ENCODE data around the gene ABLIM2.

The ABLIM2 gene

GRCh38 chr4:8009710-8010511 is 148.7 kb downstream of the ABLIM2 start:
- H3K27ac ChIP-seq, result no peak overlapping the region
- TF ChIP-seq, protein P1, sequence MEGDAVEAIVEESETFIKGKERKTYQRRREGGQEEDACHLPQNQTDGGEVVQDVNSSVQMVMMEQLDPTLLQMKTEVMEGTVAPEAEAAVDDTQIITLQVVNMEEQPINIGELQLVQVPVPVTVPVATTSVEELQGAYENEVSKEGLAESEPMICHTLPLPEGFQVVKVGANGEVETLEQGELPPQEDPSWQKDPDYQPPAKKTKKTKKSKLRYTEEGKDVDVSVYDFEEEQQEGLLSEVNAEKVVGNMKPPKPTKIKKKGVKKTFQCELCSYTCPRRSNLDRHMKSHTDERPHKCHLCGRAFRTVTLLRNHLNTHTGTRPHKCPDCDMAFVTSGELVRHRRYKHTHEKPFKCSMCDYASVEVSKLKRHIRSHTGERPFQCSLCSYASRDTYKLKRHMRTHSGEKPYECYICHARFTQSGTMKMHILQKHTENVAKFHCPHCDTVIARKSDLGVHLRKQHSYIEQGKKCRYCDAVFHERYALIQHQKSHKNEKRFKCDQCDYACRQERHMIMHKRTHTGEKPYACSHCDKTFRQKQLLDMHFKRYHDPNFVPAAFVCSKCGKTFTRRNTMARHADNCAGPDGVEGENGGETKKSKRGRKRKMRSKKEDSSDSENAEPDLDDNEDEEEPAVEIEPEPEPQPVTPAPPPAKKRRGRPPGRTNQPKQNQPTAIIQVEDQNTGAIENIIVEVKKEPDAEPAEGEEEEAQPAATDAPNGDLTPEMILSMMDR (conservative IDR thresholded peaks at IDR 0.05), result no peak

DNA sequence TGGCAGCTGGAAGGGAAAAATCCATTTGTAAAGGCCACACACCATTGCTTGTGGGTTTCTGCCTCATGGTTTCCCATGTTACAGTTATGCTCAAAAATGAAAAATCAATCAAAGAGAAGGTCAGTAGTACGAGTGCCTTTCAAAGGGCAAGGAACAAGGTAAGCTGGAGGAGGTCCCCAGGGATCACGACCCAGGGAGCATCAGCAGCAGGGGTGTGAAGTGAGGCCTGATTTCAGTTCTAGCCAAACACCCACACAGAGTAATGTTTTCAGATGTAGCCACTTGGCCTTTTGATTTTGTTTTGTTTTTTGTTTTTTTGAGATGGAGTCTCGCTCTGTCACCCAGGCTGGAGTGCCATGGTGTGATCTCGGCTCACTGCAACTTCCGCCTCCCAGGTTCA is 149.5 kb downstream of the ABLIM2 start:
- TF ChIP-seq, protein P1 (conservative IDR thresholded peaks at IDR 0.05), result no peak

DNA sequence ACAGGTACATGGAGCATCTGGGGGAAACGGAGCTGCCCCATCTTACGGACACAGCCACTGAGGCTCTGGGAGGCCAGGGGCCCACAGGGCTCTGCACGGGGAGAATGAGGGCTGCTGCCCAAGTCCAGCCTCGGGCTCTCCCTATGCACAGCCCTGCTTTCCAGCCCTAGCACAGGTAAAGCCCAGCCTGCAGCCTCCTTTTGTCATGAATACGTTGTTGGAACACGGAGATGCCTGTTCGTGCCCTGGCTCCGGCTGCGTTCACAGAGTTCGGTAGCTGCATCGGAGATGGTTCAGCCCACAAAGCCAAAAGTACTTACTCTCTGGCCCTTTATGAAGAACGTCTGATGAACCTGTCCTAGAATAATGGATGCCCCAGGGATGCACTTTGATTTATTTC is 150.2 kb downstream of the ABLIM2 start:
- TF ChIP-seq, protein P1 (conservative IDR thresholded peaks at IDR 0.05), result no peak
- no peak overlapping the region for H3K27ac ChIP-seq

More for the DNA sequence above, 149.5 kb downstream of the ABLIM2 start:
- H3K27ac ChIP-seq, result no peak overlapping the region

DNA sequence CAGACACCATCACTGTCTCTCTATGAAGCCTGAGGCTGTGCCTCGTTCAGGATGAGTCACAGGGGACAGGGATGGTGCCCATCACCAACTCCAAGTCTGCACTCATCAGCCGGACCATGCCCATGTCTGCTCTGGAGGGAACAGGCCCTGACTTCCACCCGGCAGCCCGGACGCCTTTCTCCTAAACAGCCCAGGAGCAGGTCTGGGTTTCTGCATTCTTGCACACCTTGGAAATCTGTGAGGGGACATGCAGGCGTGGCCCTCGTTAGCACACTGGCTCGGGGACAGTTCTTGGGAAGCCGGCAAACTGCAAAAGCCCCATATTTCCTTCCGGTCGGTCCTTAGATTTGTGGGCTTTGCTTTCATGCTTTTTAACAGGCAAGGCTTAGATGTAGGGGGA is 151.0 kb downstream of the ABLIM2 start:
- H3K27ac ChIP-seq, result no peak overlapping the region
- TF ChIP-seq, protein P1 (conservative IDR thresholded peaks at IDR 0.05), result no peak

- H3K27ac ChIP-seq, result no peak overlapping the region
- TF ChIP-seq, protein P1 (conservative IDR thresholded peaks at IDR 0.05), result no peak
Measured at GRCh38 chr4:8006471-8006870, 152.1 kb downstream of the ABLIM2 start.

GRCh38 chr4:8005814-8006215 is 152.8 kb downstream of the ABLIM2 start:
- TF ChIP-seq, protein P1 (conservative IDR thresholded peaks at IDR 0.05), result no peak
- H3K27ac ChIP-seq, result no peak overlapping the region

DNA sequence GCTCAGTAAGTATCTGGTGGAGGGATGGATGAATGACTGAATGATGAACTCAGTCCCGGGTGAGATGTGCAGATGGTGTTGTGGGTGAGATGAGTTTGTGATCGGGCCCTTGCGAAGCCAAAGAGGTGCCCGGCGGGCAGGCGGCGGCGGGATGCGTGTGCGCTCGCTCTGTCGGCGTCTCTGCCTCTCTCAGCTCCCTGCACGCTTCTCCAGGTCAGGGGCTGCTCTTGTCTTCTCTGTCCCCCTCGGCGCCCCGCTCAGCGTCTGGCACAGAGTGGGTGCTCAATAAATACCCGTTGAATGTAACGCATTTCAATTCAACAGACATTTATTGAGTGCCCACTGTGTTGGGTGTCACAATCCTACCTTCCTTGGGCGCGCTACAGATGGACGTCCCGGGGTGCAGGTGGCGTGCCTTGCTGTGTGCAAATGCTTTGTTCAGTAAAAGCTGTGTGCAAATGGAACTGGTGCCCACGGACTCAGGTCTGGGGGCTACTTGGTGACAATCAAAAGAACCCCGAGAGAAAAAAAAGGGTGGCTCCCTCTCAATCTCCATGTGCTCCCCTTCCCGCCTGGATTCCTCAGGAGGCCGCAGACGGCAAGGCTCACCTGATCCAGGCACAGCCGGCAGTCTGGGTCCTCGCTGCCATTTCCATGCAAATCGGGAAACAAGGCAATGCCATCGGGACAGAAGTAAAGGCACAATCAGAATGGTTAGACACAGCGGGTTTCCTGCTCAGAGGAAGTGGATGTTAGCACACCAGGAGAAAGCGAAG is 153.4 kb downstream of the ABLIM2 start:
- TF ChIP-seq, protein P1 (conservative IDR thresholded peaks at IDR 0.05), result no peak

More for the DNA sequence above, 153.4 kb downstream of the ABLIM2 start:
- no peak overlapping the region for H3K27ac ChIP-seq
